Central memory CD8-positive, alpha-beta T cell (primary cell): ENCODE results near the gene ATG4B.

Source experiments
- ATAC-seq: fragments of 150-1000 bp; cut with Tn5 transposase; replicated peaks from 2 replicates; pipeline ENCODE4 v1.10.0; 2022; ENCODE audit warnings: mild to moderate bottlenecking, moderate FRiP score, moderate number of reproducible peaks; ENCODE audit not compliant: poor library complexity, severe bottlenecking; ENCODE audit errors: extremely low read depth
- DNase-seq, 2 donors: peaks; one replicate each; pipeline ENCODE4 v3.0.0; 2021; ENCODE audit warnings: low spot score in 2 of 2
- H3K27ac Mint-ChIP-seq: one replicate; pipeline ENCODE4 v1.8.0; 2022; ENCODE audit warnings: low read depth, mild to moderate bottlenecking, moderate library complexity, mixed read lengths
- H3K27me3 Mint-ChIP-seq: one replicate; pipeline ENCODE4 v1.8.0; 2022; ENCODE audit warnings: mixed read lengths
- H3K36me3 Mint-ChIP-seq: one replicate; pipeline ENCODE4 v1.8.0; 2022; ENCODE audit warnings: mild to moderate bottlenecking, moderate library complexity, mixed read lengths; ENCODE audit not compliant: insufficient read depth
- H3K4me1 Mint-ChIP-seq: one replicate; pipeline ENCODE4 v1.8.0; 2022; ENCODE audit warnings: mixed read lengths
- H3K4me3 Mint-ChIP-seq: one replicate; pipeline ENCODE4 v1.8.0; 2022; ENCODE audit warnings: mild to moderate bottlenecking, moderate library complexity, mixed read lengths
- H3K9me3 Mint-ChIP-seq: one replicate; pipeline ENCODE4 v1.8.0; 2022; ENCODE audit warnings: mixed read lengths

The ATG4B gene

DNA sequence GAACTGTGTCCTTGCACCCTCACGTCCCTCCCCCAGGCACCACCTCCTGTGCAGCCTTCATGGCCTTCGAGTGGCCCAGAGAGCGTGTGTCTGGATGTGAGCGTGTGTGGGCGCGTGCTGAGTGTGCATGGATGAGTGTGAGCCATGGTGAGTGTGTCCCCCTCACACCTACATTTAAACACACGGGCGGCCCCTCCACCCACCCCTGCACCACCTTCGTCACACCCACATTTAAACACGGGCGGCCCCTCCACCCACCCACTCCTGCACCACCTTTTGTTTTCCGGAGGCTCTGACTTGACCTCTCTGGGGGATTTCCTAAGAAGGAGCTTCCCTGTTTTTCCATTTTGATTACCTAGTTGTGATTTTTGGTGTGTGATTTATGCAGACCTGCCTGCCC lies 31.3 kb downstream of the ATG4B start:
- Mint-ChIP-seq H3K36me3 (peaks cover 17% of the 10 kb centered on the region), H3K4me3 (no peak overlapping the region), H3K9me3 (no peaks in the 10 kb centered on the region), H3K27me3 (no peaks in the 10 kb centered on the region), H3K4me1 (no peaks in the 10 kb centered on the region), H3K27ac (no peak overlapping the region)
- ATAC-seq (no peak), DNase-seq (no peak)

- ATAC-seq (no peak), DNase-seq (no peak)
- Mint-ChIP-seq H3K4me1 (no peaks in the 10 kb centered on the region), H3K27me3 (no peaks in the 10 kb centered on the region), H3K4me3 (no peak overlapping the region), H3K36me3 (peaks cover 19% of the 10 kb centered on the region), H3K9me3 (no peaks in the 10 kb centered on the region), H3K27ac (no peak overlapping the region)
Observed at GRCh38 chr2:241670333-241671110, 33.0 kb downstream of the ATG4B start.

DNA sequence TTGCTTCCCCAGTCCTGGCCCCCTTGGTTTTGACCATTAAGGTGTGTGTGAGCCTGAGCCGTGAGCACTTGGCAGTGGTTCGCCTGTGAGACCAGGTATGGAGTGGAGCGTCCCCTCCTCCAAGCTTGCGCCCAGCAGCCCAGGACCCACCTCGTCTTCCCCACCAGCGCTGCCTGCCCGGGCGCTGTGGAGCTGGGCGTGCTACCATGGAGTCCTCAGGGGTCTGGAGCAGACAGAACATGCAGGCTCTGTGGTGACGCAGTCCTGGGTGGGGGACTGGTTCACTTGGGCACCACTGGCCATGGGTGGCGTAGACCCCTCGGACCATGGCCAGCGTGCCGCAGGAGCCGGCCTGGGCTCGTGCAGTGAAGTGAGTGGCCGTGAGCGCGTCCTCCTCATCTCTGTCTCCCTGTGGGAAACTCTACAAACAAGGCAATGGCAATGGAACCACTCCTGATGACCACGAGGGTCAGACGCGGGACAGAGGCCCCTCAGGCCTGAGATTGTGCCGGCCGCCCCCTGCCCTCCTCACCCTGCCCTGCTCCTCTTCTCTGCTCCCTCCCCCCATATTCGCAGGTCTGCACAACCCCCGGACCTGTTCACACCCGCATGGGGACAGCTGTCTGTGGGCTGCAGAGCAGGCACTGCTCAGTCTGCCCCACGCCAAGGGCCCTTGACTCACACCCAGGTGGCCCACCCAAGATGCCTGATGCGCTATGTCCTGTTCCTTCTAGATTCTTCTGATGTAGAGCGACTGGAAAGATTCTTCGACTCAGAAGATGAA lies 34.2 kb downstream of the ATG4B start:
- Mint-ChIP-seq H3K4me1 (no peaks in the 10 kb centered on the region), H3K36me3 (peaks cover 14% of the 10 kb centered on the region), H3K4me3 (no peak overlapping the region), H3K27ac (no peak overlapping the region), H3K27me3 (no peaks in the 10 kb centered on the region), H3K9me3 (no peaks in the 10 kb centered on the region)
- ATAC-seq, result no peak
- no peak for DNase-seq

GRCh38 chr2:241672243-241673188 lies 35.0 kb downstream of the ATG4B start:
- ATAC-seq (no peak), DNase-seq (no peak)
- Mint-ChIP-seq H3K9me3 (no peaks in the 10 kb centered on the region), H3K4me3 (no peak overlapping the region), H3K4me1 (no peaks in the 10 kb centered on the region), H3K27ac (no peak overlapping the region), H3K27me3 (no peaks in the 10 kb centered on the region), H3K36me3 (peaks cover 18% of the 10 kb centered on the region)

DNA sequence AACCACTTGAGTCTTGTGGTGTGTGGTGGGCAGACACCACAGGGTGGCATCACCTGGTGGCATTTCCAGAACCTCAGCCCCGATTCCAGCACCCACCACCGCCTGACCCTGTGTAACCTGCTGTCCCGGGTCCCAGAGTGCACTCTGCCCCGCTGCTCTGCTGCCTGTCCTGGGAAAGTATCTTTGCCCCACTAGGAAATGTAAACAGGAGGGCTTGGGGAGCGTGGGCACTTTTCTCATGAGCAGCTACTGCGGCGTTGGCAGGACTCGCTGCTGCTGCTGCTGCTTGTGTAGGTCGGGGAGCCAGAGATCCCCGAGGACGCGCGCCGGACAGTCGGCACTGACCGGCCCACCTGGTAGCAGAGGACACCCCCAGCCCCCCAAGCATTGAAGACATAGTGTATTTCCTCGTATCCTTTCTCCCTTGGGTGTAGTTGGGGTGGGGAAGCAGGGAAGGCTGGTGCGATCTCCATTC lies 35.7 kb downstream of the ATG4B start:
- no peak for DNase-seq
- ATAC-seq, result no peak
- H3K36me3 Mint-ChIP-seq, result peaks cover 21% of the 10 kb centered on the region
- no peaks in the 10 kb centered on the region for H3K27me3 Mint-ChIP-seq
- H3K27ac Mint-ChIP-seq, result no peak overlapping the region
- no peaks in the 10 kb centered on the region for H3K4me1 Mint-ChIP-seq
- no peaks in the 10 kb centered on the region for H3K9me3 Mint-ChIP-seq
- H3K4me3 Mint-ChIP-seq, result no peak overlapping the region

DNA sequence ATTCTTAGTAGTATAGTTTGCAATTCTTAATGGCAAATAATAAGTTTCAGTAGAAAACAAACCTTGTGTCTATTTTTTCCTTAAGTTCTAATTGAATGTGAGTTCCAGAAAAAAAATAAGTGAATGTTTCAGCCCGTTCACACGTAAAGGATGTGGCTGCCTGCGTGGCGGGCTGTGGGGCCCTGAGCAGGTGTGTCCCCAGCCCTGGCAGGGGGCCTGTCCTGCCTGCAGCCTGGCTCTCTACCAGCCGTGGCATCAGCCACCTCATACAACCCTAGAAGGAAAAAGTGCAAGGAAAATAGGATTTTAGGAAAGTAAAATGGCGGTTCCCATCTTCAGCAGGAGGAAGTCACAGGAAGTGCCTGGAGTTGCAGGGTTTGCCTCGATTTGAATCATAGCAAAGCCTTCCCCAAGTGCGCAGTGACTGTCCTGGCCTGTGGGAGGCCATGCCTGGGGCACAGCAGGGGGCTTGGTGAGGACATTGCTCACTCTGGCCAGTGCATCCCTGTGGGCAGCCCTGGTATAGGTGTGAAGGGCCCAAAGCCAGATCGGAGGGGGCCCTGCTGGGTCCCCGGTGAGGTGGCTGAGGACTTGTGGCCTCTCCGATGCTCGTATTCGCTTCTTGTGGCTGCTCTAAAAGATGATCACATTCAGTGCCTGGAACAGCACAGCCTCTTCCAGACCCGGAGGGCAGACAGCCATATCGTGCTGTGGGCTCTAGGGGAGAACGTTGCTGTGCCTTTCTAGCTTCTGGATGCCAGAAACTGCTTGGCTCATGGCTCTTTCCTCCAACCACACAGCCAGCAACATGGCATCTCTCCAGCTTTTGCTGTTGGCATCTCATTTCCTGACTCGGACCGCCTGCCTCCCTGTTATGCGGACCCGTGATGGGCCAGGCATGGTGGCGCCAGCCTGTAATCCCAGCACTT lies 36.6 kb downstream of the ATG4B start:
- Mint-ChIP-seq H3K4me3 (no peak overlapping the region), H3K9me3 (no peaks in the 10 kb centered on the region), H3K4me1 (no peaks in the 10 kb centered on the region), H3K27ac (peak overlapping the region; percentile 36), H3K36me3 (peaks cover 15% of the 10 kb centered on the region), H3K27me3 (no peaks in the 10 kb centered on the region)
- DNase-seq (no peak), ATAC-seq (no peak)

- Mint-ChIP-seq H3K4me1 (no peaks in the 10 kb centered on the region), H3K9me3 (no peaks in the 10 kb centered on the region), H3K27me3 (no peaks in the 10 kb centered on the region), H3K36me3 (peaks cover 19% of the 10 kb centered on the region), H3K4me3 (no peak overlapping the region), H3K27ac (no peak overlapping the region)
- no peak for ATAC-seq
- no peak for DNase-seq
Observed at GRCh38 chr2:241675885-241676284, 38.4 kb downstream of the ATG4B start.

DNA sequence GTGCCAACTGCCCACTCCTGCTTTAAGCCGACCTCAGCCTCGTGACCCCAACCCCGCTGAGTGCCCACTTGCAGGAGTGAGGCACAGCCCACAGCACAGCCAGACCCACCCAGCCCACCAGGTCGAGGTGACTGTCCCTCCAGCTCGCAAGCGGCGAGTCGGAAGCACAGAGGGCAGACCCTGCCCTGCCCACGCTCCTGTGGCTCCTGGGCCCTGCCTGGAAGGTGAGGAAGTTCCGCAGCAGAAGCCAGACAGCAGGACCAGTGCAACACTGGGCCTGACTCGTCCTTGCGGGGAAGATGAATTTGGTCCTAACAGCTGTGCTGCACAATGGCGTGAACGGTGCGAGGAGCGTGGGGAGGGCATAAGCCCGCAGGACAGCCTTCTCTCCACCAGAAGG lies 39.2 kb downstream of the ATG4B start:
- no peak overlapping the region for H3K4me3 Mint-ChIP-seq
- H3K27me3 Mint-ChIP-seq, result no peaks in the 10 kb centered on the region
- no peaks in the 10 kb centered on the region for H3K9me3 Mint-ChIP-seq
- ATAC-seq (no peak), DNase-seq (no peak)
- peaks cover 16% of the 10 kb centered on the region for H3K36me3 Mint-ChIP-seq
- no peak overlapping the region for H3K27ac Mint-ChIP-seq
- no peaks in the 10 kb centered on the region for H3K4me1 Mint-ChIP-seq

- Mint-ChIP-seq H3K27ac (no peak overlapping the region), H3K27me3 (no peaks in the 10 kb centered on the region), H3K4me3 (no peak overlapping the region), H3K36me3 (peaks cover 16% of the 10 kb centered on the region), H3K4me1 (no peaks in the 10 kb centered on the region), H3K9me3 (no peaks in the 10 kb centered on the region)
- DNase-seq, result no peak
- no peak for ATAC-seq
Observed at GRCh38 chr2:241677392-241677791, 39.9 kb downstream of the ATG4B start.

- H3K4me3 Mint-ChIP-seq, result no peak overlapping the region
- H3K27ac Mint-ChIP-seq, result no peak overlapping the region
- H3K27me3 Mint-ChIP-seq, result no peaks in the 10 kb centered on the region
- no peak for DNase-seq
- H3K36me3 Mint-ChIP-seq, result peaks cover 15% of the 10 kb centered on the region
- ATAC-seq, result no peak
- no peaks in the 10 kb centered on the region for H3K4me1 Mint-ChIP-seq
- no peaks in the 10 kb centered on the region for H3K9me3 Mint-ChIP-seq
Observed at GRCh38 chr2:241678307-241678706, 40.8 kb downstream of the ATG4B start.

DNA sequence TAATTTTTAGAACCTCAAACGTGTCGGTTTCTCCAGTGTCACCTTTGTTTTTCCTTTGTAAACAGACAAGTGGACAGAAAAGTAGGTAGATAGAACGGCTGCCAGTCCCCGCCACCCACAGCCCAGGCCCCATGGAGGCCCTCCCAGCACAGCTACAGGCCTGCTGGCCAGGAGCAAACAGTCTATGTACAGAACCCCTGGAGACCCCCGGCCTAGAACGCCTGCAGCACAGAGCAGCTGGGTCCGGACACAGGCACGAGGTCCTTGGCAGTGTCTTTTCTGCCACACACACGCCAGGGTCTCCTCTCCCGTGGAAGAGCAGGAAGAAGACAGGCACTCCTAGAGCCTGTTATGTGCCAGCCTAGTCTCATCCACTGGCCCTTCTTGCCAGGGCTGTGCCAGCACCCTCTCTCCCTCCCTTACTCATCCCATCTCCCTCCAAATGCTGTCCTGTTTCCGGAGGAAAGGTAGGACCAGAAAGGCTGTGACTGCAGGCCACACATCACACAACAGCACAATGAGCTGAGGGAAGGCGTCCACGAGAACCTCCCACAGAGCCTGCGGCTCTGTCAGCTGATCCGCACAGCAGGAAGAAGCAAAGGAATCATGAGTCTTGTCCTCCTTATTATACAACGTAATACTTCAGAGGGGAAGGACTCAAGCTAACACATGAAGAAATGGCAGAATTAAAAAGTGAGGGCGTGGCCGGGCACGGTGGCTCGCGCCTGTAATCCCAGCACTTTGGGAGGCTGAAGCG lies 41.5 kb downstream of the ATG4B start:
- Mint-ChIP-seq H3K27me3 (no peaks in the 10 kb centered on the region), H3K4me3 (no peak overlapping the region), H3K4me1 (no peaks in the 10 kb centered on the region), H3K9me3 (no peaks in the 10 kb centered on the region), H3K27ac (no peak overlapping the region), H3K36me3 (peaks cover 15% of the 10 kb centered on the region)
- ATAC-seq, result no peak
- DNase-seq, result no peak
